Measurements from ENCODE around the gene SYNE2. TPM values are rescaled to one million over a fixed set of nuclear protein-coding genes. Genes with fewer than 3 reads are reported as not detected.
A peak's percentile ranks its signal among the peaks of the same experiment; 100 is the strongest.

The SYNE2 gene
- total and polyA plus RNA-seq, 4 donors, result 26.9 to 208 (median 67.9) TPM

DNA sequence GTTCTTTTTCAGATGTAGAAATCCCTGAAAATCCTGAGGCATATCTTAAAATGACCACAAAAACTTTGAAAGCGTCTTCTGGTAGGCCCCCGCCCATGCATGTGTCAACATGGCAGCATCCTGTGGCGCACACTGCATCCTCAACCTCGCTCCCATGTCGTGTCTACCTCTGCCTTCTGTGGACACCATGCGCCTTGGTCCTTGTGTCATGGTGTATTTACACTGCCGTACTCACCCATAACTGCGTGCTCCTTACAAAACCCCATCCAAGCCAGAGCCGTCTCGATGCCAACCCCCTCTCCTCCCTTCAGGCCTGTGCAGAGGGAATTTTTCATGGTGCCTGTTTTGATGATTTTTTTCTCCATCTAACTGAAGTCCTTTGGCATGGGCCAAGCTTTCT lies 362.5 kb downstream of the SYNE2 start:
- Histone ChIP-seq H3K27me3 (ENCODE audit: control insufficient read depth in 3 of 3, insufficient read depth in 3 of 3, low read length in 2 of 3) (no peaks in the 10 kb centered on the region), H3K4me3 (no peak overlapping the region), H3K9me3 (ENCODE audit: control insufficient read depth in 4 of 4, insufficient read depth in 3 of 4, low read length in 3 of 4) (no peaks in the 10 kb centered on the region), H3K9ac (ENCODE audit: insufficient read depth in 1 of 2, low read length in 2 of 2) (no peak overlapping the region), H3K36me3 (ENCODE audit: control insufficient read depth in 4 of 4, insufficient read depth in 4 of 4, low read length in 4 of 4) (peaks cover 6 to 75% (median 40%) of the 10 kb centered on the region in 4 donors), H3K4me1 (ENCODE audit: control insufficient read depth in 5 of 5, insufficient read depth in 5 of 5, low read length in 5 of 5) (peaks cover 3 to 23% (median 7%) of the 10 kb centered on the region in 5 donors), H3K27ac (ENCODE audit: low read depth in 1 of 2, low read length in 1 of 2) (peak overlapping the region in 1 of 2 donors; percentile 57)
- WGBS, 2 donors, result 93 to 95% methylated on average over 10 of the region's 10 CpGs
- DNase-seq (no peak), ATAC-seq (ENCODE audit: insufficient read depth, low FRiP score) (no peak)
- TF ChIP-seq, protein P1, sequence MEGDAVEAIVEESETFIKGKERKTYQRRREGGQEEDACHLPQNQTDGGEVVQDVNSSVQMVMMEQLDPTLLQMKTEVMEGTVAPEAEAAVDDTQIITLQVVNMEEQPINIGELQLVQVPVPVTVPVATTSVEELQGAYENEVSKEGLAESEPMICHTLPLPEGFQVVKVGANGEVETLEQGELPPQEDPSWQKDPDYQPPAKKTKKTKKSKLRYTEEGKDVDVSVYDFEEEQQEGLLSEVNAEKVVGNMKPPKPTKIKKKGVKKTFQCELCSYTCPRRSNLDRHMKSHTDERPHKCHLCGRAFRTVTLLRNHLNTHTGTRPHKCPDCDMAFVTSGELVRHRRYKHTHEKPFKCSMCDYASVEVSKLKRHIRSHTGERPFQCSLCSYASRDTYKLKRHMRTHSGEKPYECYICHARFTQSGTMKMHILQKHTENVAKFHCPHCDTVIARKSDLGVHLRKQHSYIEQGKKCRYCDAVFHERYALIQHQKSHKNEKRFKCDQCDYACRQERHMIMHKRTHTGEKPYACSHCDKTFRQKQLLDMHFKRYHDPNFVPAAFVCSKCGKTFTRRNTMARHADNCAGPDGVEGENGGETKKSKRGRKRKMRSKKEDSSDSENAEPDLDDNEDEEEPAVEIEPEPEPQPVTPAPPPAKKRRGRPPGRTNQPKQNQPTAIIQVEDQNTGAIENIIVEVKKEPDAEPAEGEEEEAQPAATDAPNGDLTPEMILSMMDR (IDR thresholded peaks at IDR 0.05; ENCODE audit: control extremely low read depth, extremely low read depth), result no peak

DNA sequence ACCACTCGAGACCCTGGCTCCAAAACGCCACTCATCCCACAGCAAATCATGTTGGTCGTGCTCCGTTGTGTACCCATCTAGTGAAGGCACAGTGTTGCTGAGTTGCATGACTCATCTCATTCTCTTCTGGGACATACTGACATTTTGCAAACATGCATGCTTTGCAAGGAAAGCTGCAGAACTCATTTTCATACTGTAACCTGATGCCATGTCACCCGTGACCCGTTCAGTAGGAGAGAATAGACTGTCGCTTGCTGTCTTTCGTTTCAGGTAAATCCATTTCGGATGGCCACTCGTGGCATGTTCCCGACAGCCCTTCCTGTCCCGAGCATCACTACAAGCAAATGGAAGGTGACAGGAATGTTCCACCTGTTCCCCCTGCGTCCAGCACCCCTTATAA lies 363.2 kb downstream of the SYNE2 start:
- WGBS, 2 donors, result 95 to 96% methylated on average over 13 of the region's 13 CpGs
- ATAC-seq (ENCODE audit: insufficient read depth, low FRiP score) (no peak), DNase-seq (no peak)
- Histone ChIP-seq H3K4me3 (no peak overlapping the region), H3K4me1 (ENCODE audit: control insufficient read depth in 5 of 5, insufficient read depth in 5 of 5, low read length in 5 of 5) (peaks cover 3 to 22% (median 9%) of the 10 kb centered on the region in 5 donors), H3K27me3 (ENCODE audit: control insufficient read depth in 3 of 3, insufficient read depth in 3 of 3, low read length in 2 of 3) (no peaks in the 10 kb centered on the region), H3K27ac (ENCODE audit: low read depth in 1 of 2, low read length in 1 of 2) (peak overlapping the region in 1 of 2 donors; percentile 57), H3K9me3 (ENCODE audit: control insufficient read depth in 4 of 4, insufficient read depth in 3 of 4, low read length in 3 of 4) (no peaks in the 10 kb centered on the region), H3K36me3 (ENCODE audit: control insufficient read depth in 4 of 4, insufficient read depth in 4 of 4, low read length in 4 of 4) (peaks cover 6 to 74% (median 42%) of the 10 kb centered on the region in 4 donors), H3K9ac (ENCODE audit: insufficient read depth in 1 of 2, low read length in 2 of 2) (no peak overlapping the region)
- TF ChIP-seq, protein P1 (IDR thresholded peaks at IDR 0.05; ENCODE audit: control extremely low read depth, extremely low read depth), result no peak

DNA sequence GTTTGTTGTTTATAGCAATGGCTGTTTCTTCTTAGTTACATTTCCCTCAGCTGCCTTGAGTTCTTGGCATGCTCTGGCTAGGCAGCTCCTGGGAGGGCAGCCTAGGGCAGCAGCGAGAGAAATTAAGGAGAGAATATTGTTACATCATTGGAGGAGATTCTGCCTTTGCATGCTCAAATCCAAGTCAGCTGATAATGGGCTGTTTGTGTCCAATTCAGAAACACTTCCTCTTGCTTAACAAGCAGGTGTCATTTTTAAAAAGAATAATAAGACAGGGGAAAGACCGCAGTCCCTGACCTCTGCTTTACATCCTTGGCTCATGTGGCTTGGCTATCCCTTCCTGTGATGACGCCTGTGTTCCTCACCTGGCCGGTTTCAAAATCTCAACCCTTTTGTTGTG lies 364.5 kb downstream of the SYNE2 start:
- no peaks in the 10 kb centered on the region for H3K27me3 ChIP-seq (ENCODE audit: control insufficient read depth in 3 of 3, insufficient read depth in 3 of 3, low read length in 2 of 3)
- no peak overlapping the region for H3K9ac ChIP-seq (ENCODE audit: insufficient read depth in 1 of 2, low read length in 2 of 2)
- DNase-seq (no peak), ATAC-seq (ENCODE audit: insufficient read depth, low FRiP score) (no peak)
- TF ChIP-seq, protein P1 (IDR thresholded peaks at IDR 0.05; ENCODE audit: control extremely low read depth, extremely low read depth), result no peak
- peaks cover 3 to 73% (median 46%) of the 10 kb centered on the region in 4 donors for H3K36me3 ChIP-seq (ENCODE audit: control insufficient read depth in 4 of 4, insufficient read depth in 4 of 4, low read length in 4 of 4)
- peak overlapping the region in 1 of 2 donors; percentile 78 for H3K27ac ChIP-seq (ENCODE audit: low read depth in 1 of 2, low read length in 1 of 2)
- no peaks in the 10 kb centered on the region for H3K9me3 ChIP-seq (ENCODE audit: control insufficient read depth in 4 of 4, insufficient read depth in 3 of 4, low read length in 3 of 4)
- 69 to 76% methylated on average over 4 of the region's 4 CpGs for WGBS, 2 donors
- H3K4me3 ChIP-seq, result no peak overlapping the region
- peaks cover 3 to 22% (median 11%) of the 10 kb centered on the region in 5 donors for H3K4me1 ChIP-seq (ENCODE audit: control insufficient read depth in 5 of 5, insufficient read depth in 5 of 5, low read length in 5 of 5)

DNA sequence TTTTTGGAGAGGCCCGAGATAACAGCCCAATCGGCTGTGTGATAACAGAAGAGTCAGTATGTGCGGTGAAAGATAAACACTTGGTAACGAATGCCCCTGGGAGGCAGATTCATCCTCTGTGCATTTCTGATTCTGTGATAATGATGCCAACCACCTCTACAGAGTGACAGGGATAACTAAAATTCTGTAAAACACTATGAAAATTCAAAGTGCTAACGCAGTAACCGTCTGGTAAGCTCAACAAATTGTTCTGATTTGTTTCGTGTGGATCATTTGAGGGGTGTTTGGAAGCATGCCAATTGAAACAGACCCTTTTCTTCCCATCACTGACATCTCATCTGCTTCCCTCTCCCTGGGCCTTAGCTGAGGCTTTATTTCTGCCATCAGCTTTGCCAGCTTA lies 365.0 kb downstream of the SYNE2 start:
- TF ChIP-seq, protein P1 (IDR thresholded peaks at IDR 0.05; ENCODE audit: control extremely low read depth, extremely low read depth), result no peak
- Histone ChIP-seq H3K27me3 (ENCODE audit: control insufficient read depth in 3 of 3, insufficient read depth in 3 of 3, low read length in 2 of 3) (no peaks in the 10 kb centered on the region), H3K9me3 (ENCODE audit: control insufficient read depth in 4 of 4, insufficient read depth in 3 of 4, low read length in 3 of 4) (no peaks in the 10 kb centered on the region), H3K4me3 (no peak overlapping the region), H3K27ac (ENCODE audit: low read depth in 1 of 2, low read length in 1 of 2) (peak overlapping the region in 1 of 2 donors; percentile 78), H3K4me1 (ENCODE audit: control insufficient read depth in 5 of 5, insufficient read depth in 5 of 5, low read length in 5 of 5) (peaks cover 3 to 18% (median 11%) of the 10 kb centered on the region in 5 donors), H3K9ac (ENCODE audit: insufficient read depth in 1 of 2, low read length in 2 of 2) (no peak overlapping the region), H3K36me3 (ENCODE audit: control insufficient read depth in 4 of 4, insufficient read depth in 4 of 4, low read length in 4 of 4) (peaks cover 5 to 71% (median 45%) of the 10 kb centered on the region in 4 donors)
- DNase-seq (no peak), ATAC-seq (ENCODE audit: insufficient read depth, low FRiP score) (no peak)
- 81 to 86% methylated on average over 7 of the region's 7 CpGs for WGBS, 2 donors

Measured in lung (tissue), 12 donors.